Keratinocyte (primary cell): ENCODE results near the gene TP53I3.
"Not testable (repeated sequence)": the region's sequence is repeated elsewhere in the genome, so short reads cannot be mapped to it uniquely, and the experiment has no call there.

ENCODE experiments used
- CTCF ChIP-seq, 3 experiments: IDR thresholded peaks in 1 of 3; conservative IDR thresholded peaks in 1 of 3; optimal IDR thresholded peaks in 1 of 3; 2 replicates in 2 of 3; 3 replicates in 1 of 3; pipeline versions ENCODE3 to v1.5.1; 2011; ENCODE audit warnings: low read length in 3 of 3, mild to moderate bottlenecking in 3 of 3, moderate library complexity in 2 of 3, control low read depth in 1 of 3, inconsistent platforms in 1 of 3; ENCODE audit not compliant: insufficient read depth in 2 of 3; ENCODE audit errors: extremely low read depth in 1 of 3
- EZH2 ChIP-seq: IDR thresholded peaks from one replicate; pipeline ENCODE4 v1.6.1; 2012; ENCODE audit warnings: inconsistent platforms, mild to moderate bottlenecking, low read length, moderate library complexity

GRCh38 chr2:24109431-24109830 is 24.8 kb upstream of the TP53I3 start:
- not testable (repeated sequence) for TF ChIP-seq CTCF (optimal IDR thresholded peaks at IDR 0.05 in 1 of 3, IDR thresholded peaks at IDR 0.05 in 1 of 3, conservative IDR thresholded peaks at IDR 0.05 in 1 of 3; ENCODE audit: extremely low read depth in 1 of 3, insufficient read depth in 2 of 3, low read length in 3 of 3); EZH2
